GM19240 (cell line): ENCODE results near the gene ABCA10.
"Not testable (repeated sequence)": the region's sequence is repeated elsewhere in the genome, so short reads cannot be mapped to it uniquely, and the experiment has no call there.

Experiments
- DNase-seq: peaks from one replicate; pipeline ENCODE4 v3.0.0; 2011; ENCODE audit warnings: low spot score; ENCODE audit not compliant: insufficient read length

ABCA10 gene, protein sequence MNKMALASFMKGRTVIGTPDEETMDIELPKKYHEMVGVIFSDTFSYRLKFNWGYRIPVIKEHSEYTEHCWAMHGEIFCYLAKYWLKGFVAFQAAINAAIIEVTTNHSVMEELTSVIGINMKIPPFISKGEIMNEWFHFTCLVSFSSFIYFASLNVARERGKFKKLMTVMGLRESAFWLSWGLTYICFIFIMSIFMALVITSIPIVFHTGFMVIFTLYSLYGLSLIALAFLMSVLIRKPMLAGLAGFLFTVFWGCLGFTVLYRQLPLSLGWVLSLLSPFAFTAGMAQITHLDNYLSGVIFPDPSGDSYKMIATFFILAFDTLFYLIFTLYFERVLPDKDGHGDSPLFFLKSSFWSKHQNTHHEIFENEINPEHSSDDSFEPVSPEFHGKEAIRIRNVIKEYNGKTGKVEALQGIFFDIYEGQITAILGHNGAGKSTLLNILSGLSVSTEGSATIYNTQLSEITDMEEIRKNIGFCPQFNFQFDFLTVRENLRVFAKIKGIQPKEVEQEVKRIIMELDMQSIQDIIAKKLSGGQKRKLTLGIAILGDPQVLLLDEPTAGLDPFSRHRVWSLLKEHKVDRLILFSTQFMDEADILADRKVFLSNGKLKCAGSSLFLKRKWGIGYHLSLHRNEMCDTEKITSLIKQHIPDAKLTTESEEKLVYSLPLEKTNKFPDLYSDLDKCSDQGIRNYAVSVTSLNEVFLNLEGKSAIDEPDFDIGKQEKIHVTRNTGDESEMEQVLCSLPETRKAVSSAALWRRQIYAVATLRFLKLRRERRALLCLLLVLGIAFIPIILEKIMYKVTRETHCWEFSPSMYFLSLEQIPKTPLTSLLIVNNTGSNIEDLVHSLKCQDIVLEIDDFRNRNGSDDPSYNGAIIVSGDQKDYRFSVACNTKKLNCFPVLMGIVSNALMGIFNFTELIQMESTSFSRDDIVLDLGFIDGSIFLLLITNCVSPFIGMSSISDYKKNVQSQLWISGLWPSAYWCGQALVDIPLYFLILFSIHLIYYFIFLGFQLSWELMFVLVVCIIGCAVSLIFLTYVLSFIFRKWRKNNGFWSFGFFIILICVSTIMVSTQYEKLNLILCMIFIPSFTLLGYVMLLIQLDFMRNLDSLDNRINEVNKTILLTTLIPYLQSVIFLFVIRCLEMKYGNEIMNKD (N-terminal part only)

DNA sequence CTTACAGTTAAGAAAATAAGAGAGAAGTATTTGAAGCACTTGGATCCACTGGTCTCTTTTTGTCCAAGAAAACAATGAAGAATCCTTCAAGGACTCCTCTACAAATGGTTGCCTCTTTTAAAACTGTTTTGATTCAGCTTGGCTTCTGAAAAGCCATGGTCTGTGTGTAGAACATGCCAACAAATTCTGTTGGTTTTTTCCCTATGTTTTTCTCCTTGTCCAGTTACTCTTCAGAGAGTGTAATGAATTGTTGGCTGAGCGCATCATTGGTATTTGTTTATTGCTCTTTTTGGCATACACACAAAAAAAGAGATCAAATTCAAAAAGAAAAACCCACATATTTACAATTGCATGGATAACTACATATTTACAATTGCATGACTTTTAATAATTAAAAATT lies at the start of gene ABCA10:
TSS of gene ABCA10 (minus strand) at position 249 of the 400 bp plus-strand sequence. CDS start 3,466 bp downstream, outside the sequence.
- DNase-seq, result no peak

DNA sequence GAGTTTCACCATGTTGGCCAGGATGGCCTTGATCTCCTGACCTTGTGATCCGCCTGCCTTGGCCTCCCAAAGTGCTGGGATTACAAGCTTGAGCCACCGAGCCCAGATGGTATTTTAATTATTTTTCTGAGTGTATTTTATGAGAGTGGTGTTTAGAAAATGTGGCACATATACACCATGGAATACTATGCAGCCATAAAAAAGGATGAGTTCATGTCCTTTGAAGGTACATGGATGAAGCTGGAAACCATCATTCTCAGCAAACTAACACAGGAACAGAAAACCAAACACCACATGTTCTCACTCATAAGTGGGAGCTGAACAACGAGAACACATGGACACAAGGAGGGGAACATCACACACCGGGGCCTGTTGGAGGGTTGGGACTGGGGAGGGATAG lies 47.7 kb upstream of the ABCA10 start:
- DNase-seq, result not testable (repeated sequence)

DNA sequence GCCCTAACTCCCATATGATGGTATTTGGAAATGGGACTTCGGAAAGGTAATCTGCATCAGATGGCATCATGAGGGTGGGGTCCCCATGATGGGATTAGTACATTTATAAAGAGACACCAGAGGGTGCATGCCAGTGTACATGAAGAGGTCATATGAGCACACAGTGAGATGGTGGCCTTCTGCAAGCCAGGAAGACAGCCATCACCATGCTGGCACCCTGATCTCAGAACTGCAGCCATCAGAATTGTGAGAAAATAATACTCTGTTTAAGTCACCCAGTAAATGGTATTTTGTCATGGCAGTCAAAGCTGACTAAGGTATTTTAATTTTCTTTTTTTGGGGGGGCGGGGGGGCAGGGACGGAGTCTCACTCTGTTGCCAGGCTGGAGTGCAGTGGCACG lies 47.1 kb upstream of the ABCA10 start:
- no peak for DNase-seq

DNA sequence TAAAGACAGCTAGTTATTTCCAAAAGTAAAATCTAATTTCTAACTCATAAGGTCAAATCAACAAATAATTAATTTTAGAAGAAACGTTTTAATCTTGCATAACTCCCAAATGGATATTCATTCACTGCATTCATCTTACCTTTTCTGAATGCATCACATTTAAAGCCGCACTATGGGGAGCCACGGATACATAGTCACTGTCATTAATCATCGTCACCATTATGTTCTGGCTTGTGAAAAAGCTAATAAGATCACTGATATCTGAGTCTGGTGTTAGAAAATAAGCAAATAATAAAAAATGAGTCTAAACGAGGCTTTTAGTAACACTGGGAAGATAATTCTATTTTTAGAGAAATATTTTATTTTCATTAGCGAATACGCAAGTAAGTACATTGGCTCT lies 42.4 kb upstream of the ABCA10 start:
- no peak for DNase-seq

DNA sequence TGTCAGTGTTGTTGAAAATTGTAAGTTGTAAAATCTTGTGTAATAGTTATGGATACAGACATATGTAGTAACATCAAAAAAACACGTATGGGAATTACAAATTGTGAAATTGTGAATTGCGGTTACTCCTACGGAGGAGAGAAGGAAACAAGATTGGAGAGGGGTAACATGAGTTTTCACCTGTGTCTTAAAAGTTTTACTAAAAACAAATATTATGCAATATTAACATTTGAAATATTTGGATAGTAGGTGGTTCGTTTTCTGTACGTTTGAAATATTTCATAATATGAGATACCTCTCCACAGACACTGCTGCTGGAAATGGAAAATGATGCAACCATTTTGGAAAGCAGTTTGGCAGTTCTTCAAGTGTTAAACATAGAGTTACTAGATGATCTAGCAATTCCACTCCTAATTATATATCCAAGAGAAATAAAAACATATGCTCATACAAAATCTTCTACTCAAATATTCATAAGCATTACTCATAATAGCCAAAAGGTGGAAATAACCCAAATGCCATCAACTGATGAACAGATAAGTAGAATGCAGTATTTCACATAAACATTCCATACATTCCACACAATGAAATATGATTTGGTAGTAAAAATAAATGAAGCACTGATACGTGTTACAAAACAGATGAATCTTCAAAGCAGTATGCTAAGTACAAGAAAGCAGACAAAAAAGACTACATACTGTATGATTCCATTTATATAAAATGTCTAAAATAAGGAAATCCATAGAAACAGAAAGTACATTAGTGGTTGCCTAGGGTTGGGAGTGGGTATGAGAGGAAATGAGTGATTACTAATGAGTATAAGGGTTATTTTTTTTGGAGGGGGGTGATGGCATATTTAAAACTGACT lies 40.7 kb upstream of the ABCA10 start:
- DNase-seq, result no peak

DNA sequence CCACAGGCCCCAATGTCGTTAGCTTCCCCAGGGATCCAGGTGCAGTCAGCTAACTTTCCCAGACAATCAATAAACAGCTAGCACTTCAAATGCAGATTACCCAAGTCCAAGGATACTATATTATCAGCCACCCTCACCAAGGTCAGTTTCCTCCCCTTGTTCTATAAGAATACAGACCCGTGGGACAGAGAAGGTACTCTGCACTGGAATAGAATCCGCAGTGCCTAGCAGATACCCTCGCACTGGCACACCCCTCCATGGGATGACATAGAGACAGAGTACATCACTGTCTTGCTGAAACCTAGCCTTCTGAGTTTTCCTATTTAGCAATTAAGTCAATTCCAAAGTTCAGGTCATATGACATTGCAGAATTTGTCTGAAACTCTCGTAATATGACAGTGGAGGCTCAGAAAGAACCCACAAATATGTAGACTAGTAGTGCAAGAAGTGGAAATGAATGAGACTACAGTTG lies 40.0 kb upstream of the ABCA10 start:
- DNase-seq, result no peak

DNA sequence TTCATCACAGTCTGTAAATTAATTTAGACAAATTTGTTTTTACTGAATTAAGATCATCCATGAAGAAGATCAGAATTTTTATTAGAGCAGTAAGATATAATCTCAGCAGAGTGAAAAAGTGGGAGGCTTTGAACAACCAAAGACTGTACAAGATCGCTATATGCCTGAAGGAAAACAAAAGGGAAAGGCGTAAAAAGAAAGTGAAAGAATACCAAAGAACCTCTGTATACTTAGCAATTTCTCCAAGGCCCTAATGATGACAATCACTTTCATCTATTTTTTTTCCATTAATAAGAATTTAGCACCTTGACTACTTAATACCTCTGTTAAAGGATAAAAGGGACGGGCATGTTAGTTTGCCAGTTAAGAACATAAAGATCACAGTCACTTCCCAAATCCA lies 38.6 kb upstream of the ABCA10 start:
- DNase-seq, result no peak

DNA sequence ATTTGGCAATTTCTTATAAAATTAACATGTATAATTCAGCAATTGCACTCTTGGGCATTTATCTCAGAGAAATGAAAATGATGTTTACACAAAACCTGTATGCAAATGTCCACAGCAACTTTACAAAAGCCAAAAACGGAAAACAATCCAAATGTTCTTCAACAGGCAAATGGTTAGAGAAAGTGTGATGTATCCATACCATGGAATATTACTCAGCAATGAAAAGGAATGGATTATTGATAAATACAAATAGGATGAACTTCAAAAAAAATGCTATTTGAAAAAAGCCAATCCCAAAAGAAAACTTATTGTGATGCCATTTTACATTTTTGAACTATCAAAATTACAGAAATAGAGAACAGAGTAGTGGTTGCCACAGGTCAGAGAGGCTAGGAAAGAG lies 37.2 kb upstream of the ABCA10 start:
- no peak for DNase-seq

DNA sequence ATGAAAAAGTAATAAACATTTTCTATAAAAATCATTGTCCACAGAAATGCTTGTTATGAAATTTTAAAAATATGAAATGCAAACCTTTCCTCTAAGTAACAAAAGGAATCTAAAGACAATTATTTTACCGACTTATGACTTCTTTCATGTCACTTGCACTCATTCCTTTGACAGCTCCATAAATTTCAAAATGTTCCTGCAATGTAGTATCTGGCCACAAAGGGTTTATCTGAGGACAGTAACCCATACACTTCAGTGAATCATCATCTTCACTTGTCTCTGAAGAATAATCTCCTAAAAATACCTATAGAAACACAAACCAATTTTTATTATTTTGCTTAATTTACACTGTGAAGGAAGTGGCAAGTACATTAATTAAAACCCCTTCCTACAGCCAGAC lies 25.6 kb upstream of the ABCA10 start:
- no peak for DNase-seq

DNA sequence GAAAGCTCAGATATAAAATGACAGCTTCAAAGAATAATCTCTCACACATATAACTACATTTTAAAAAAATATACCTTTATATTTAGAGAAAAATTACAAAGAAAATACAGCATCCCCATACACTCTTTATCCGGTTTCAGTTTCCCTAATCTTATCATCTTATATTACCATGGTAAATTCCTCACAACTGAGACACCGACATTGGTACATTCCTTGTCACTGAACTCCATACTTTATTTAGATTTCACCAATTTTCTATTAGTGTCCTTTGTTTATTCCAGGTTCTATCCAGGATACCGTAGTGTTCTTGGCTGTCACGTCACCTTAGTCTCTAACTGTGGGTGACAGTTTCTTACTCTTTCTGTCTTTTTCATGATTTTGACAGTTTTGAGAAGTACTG lies 22.0 kb upstream of the ABCA10 start:
- no peak for DNase-seq

DNA sequence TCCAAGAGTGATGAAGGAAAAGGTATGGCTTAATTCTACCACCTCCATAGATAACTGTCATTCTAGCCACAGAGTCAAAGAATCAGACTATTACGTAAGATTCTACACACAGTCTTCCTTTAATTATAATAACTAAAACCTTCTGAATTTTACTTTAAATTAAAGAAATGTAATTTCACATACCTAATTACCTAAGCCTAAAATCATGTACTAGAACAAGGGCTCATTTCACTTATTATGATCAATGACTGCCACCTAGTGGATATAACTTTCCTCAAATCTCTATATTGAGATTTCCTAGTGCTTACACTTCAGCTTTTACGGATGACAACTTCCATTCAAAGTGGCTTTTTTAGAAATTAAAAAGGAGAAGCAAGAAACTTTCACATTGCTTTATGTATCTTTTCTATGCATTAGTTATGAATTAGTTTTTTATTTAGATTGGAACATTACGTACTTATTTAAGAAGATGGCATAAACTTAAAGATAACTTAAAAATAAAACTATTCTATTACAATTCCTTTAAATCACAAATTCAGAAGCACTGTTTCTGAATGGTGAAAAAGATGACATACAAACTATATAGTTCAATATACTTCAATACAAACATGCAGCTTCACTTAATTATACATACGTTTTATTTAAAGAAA lies 18.2 kb upstream of the ABCA10 start:
- no peak for DNase-seq

DNA sequence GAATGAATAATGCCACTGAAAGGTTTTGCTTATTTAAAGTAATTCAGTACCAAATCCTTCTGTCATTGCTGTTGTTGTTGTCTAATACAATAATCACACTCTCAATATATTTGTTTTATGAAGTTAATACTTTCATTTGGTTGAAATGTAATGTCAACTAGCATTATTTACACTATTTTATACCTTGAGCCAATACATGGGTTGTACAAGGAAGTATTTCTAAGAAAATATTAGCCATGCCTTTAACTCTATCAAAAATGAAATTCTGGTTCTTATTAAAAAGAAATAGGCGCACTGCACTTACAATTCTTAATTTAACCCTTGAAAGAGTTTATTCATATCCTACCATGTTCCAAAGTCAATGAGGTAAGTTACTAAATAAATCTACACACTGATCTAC lies 17.6 kb upstream of the ABCA10 start:
- DNase-seq, result no peak

DNA sequence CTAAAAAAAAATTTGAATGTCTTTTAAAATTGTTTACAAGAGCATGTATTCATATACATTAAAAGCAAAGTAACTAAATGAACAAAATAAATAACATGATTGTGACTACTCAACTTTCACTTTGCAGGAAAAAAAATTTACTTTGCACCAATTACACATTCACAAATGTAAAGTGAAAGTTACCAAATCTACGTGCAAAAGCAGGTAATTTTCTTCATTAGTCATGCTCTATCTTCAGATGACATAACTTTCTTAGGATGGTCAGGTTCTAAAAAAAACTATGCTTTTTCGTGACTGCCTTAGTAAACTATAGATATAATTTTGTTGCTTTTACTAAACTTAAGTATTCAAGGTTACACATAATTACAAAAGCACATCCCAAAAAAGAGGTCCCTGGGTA lies 17.0 kb upstream of the ABCA10 start:
- DNase-seq, result no peak

DNA sequence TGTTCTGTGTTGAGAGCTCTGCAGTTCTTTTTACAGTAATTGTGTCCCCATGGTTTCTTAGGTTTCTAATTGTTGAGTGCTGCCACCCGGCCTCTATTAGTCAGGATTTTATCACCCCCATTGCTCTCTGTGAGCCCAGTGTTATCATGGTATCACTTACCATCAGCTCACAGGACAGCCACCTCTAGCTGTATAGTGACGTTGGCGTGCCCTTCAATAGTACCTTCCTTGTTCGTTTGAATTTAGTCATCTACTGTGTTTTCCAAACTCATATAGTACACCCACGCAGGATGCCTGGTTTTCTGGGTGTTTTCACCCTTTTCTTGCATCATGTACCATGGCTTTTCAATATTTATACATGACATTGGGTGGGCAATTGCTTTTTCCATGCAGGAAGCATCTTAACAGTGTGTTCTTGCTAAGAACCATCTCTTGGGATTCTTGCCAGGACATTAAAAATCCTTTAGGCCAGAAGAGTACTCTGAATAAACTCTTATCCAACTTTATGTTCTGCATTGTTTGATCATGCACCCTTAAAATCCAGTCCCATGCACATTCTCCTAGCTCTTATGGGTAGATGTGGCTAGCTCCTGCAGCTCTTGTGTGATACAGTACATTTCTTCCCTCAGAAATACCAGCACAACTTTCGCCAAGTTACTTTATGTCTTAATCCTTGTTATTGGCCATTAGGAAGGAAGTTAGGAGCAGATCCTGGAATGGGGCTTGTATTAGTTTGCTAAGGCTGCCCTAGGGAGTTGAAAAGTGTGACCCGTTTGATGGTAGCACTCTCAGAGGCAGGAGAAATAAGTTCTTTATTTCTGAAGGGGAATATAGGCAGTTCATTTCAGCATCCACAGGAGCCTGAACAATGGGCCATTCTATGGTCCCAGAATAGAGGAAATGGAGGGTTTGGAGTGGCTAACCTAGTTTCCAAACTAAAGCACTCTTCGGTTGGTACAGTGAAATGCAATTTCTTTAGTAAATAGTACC lies 11.3 kb upstream of the ABCA10 start:
- no peak for DNase-seq

DNA sequence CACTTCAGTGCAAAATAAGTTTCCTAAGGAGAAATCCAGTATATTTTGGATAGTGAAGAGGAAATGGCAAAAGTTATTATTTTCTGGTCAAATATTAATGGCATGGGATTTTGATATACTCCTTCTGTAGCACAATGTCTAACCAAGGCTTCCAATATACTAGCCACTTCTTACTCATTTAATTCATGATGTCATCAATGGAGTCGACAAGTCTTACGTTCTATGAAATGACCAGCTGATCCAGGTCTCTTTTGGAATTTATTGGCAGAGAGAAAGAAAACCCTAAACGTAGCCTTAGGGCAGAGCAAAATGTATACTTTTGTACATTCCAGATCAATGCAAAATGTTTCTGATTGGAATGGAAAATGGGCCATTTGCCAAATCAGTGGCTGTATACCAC lies 8.3 kb upstream of the ABCA10 start:
- no peak for DNase-seq

DNA sequence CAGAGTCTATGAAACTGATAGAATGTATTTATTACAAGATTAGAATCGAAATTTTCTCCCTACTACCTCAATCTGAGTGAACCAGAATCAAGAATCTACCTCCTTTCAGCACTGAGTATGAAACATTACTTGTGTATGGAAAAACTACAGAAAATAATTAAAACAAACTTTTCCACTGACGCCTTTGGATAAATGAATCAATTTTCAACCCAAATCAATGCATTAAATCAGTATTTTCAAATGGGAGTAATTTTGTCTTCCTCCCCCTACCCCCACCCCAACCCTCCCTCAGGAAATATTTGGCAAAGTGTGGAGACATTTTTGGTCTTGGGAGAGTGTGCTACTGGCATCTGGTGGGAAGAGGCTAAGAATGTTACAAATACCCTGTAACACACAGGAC lies 7.8 kb upstream of the ABCA10 start:
- no peak for DNase-seq

DNA sequence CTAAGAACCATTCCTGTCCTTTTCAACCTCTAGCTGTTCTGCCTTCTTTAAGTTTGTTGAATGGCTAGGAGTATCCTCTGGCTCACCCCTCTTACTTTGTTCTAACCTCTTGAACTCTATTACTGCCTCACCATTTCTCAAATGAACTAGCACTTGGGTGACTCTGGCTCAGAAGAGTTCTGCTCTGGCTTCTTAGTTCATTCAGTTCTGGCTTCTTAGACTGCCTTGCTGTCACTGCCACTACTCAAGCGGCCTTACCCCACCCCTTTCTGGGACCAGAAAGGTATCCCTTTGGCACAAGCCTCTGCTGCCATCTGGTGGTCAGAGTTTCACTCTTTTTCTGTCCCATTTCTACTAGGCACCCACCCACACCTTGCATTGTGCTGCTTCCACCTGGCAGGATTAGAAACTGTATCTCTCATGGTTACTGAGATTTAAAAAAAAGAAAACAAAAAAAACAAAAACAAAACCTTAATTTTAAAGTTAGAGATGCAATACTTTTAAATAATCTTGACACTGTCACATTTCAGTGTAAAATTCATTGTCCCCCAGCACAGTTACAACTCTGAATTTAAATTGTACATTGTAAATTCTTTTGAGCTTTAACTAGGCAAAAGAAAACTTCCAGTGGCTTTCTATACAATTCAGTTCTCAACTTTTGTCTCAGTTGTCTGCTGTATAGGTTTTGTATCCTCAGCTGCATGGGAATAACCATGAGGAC lies 6.9 kb upstream of the ABCA10 start:
- DNase-seq, result peak; percentile 26

DNA sequence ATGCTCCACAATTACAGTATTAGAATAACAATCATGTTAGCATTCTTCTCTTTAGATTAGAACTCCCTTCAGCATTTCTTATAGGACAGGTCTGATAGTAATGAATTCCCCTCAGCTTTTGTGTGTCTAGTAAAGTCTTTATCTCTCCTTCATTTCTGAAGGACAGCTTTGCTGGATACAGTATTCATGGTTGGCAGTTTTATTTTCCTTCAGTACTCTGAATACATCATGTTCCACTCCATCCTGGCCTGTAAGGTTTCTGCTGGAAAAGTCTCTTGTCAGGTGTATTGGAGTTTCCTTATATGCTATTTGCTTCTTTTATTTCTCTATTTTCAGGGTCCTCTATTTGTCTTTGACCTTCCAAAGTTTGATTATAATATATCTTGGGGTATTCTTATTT lies 4.0 kb upstream of the ABCA10 start:
- DNase-seq, result no peak

DNA sequence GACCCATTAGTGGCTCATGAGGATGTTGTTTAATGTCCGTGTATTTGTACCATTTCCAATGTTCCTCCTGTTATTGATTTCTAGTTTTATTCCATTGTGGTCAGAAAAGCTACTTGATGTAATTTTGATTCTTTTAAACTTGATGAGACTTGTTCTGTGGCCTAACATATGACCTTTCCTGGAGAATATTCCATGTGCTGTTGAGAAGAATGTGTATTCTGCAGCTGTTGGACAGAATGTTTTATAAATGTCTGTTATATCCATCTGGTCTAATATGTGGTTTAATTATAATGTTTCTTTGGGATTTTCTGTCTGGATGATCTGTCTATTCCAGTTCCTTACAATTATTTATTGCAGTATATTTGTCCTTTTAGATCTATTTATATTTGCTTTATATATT lies 2.9 kb upstream of the ABCA10 start:
- DNase-seq, result no peak
